ENCODE results near the gene SELPLG. TPM values are rescaled to one million over a fixed set of nuclear protein-coding genes. Genes with fewer than 3 reads are reported as not detected.

The SELPLG gene
- polyA plus RNA-seq, 3 donors, result 2.5 to 14.1 (median 8.8) TPM

- no peak overlapping the region for H3K27ac ChIP-seq (ENCODE audit: low read depth, low read length)
- 30 to 74% (median 63%) methylated on average over 5 of the region's 5 CpGs for WGBS, 3 donors
Observed at GRCh38 chr12:108611884-108612415, 21.7 kb downstream of the SELPLG start.

GRCh38 chr12:108610856-108611605 lies 22.7 kb downstream of the SELPLG start:
- no peak overlapping the region for H3K27ac ChIP-seq (ENCODE audit: low read depth, low read length)
- 75 to 87% (median 84%) methylated on average over 15 of the region's 15 CpGs for WGBS, 3 donors

DNA sequence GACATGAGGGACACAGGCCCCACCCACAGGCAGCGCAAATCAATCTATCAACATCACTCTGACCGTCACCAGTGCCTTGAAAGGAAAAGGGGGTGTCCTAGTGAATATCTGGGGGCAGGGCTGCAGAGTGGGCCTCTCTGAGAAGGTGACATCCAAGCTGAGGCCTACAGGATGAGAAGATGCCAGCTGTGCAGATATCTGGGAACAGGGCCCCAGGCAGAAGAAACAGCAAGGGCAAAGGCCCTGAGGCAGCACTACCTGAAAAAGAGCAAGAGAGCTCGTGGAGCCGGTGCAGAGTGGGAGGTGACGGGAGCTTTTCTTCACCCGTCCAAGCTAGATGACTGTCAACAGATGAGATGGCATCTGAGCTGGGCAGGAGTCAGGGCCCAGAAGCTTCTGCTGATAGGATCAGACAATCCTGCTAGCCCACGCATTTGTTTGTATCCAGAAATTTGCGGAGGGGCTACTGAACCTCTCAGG lies 23.3 kb downstream of the SELPLG start:
- WGBS, 3 donors, result 81 to 93% (median 92%) methylated on average over 8 of the region's 8 CpGs
- no peak overlapping the region for H3K27ac ChIP-seq (ENCODE audit: low read depth, low read length)

GRCh38 chr12:108609537-108610335 lies 24.0 kb downstream of the SELPLG start:
- 39 to 61% (median 39%) methylated on average over 21 of the region's 21 CpGs for WGBS, 3 donors
- H3K27ac ChIP-seq (ENCODE audit: low read depth, low read length), result no peak overlapping the region

DNA sequence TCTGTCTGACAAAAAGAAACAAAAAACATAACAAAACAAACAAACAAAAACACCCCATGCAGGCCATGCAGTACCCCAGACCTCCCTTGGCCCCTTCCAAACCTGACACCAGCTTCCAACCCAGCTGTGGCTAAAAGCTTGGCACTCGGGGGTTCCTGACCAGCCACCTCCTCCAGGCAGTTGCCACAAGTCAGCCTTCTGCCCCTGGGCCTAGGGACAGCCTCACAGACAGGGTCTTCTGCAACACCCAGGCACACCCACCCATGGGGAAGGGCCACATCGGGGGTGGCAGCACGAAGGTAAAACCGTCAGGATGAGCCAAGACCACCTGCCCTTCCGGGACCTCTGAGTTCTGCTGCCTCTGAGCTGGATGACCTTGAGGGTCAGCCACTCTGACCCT lies 25.1 kb downstream of the SELPLG start:
- 65 to 85% (median 73%) methylated on average over 5 of the region's 5 CpGs for WGBS, 3 donors

GRCh38 chr12:108607981-108608600 lies 25.6 kb downstream of the SELPLG start:
- H3K27ac ChIP-seq (ENCODE audit: low read depth, low read length), result no peak overlapping the region
- 73 to 94% (median 92%) methylated on average over 10 of the region's 10 CpGs for WGBS, 3 donors

More for the DNA sequence above, 25.1 kb downstream of the SELPLG start:
- H3K27ac ChIP-seq (ENCODE audit: low read depth, low read length), result no peak overlapping the region

DNA sequence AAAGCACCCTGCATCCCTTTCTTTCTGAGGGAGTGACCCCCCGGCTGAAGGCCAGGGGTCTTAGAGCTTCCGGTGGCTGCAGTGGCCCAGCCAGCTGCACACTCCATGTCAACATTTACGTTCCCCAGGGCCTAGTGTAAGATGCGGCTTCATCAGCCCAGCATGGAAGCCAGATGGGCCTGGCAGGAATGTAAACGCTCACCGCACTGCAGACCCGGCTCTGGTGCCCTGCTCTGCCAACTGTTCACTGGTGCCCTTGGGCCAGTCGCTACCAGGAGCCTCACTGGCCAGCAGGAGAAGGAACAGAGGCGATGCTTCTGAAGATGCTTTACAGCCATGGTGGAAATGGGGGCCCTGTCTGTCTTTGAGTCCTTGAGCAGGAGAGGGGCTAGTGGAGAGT lies 27.2 kb downstream of the SELPLG start:
- 73 to 85% (median 79%) methylated on average over 9 of the region's 9 CpGs for WGBS, 3 donors

GRCh38 chr12:108605690-108606406 lies 27.8 kb downstream of the SELPLG start:
- no peak overlapping the region for H3K27ac ChIP-seq (ENCODE audit: low read depth, low read length)
- 84 to 96% (median 94%) methylated on average over 4 of the region's 4 CpGs for WGBS, 3 donors

More for the DNA sequence above, 27.2 kb downstream of the SELPLG start:
- H3K27ac ChIP-seq (ENCODE audit: low read depth, low read length), result no peak overlapping the region

DNA sequence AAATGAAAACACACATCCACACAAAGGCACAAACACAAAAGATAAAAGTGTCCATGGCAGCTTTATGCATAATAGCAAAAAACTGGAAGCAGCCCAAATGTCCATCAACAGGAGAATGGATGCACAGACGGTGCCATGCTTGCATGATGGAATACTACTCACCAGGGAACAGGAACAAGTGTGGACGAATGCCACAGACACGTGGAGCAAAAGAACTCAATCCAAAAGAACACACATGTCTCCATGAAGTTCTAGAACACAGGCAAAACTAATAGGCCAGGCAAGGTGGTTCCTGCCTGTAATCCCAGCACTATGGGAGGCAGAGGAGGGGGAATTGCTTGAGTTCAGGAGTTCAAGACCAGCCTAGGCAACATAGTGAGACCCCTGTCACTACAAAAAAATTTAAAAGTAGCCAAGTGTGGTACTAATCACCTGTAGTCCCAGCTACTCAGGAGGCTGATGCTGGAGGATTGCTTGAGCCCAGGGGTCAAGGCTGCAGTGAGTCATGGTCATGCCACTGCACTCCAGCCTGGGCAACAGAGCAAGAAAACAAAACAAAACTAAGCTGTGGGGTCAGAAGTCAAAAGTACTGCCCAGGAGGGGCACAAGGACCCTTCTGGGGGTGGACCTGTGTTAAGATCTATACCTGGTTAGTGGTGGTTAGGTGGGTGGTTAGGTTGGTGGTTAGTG lies 28.5 kb downstream of the SELPLG start:
- WGBS, 3 donors, result 53 to 70% (median 67%) methylated on average over 3 of the region's 3 CpGs
- no peak overlapping the region for H3K27ac ChIP-seq (ENCODE audit: low read depth, low read length)

DNA sequence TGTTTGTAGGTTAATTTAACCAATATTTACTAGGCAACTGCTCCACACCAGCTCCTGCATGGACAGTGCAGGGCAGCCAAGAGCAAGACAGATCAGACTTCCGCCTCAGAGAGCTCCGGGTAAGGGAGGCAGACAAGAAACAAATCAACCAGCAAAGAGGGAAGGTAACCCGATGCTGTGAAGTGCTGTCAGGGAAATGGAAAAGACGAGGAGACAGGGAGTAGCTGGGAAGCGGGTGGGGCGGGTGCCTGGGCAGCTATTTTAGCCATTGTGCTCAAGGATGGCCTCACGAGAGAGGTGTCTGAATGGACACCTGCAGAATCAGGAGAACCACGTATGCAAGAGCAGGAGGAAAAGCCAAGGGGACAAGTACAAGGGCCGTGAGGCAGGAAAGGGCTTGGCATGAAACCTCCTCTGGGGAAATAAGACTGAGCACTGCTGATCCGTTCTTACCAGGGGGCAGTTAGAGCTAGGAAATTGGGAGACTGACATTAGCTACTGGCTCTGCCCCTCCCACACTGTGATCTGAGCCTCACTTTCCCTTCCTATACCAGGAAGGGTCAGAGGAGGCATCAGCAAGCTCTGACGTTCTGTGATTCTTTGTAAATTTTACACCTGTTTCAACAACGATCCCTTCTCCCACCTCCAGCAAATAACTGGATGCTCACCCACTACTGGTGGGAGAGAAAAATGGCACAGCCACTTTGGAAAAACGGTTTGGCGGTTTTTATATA lies 29.3 kb downstream of the SELPLG start:
- no peak overlapping the region for H3K27ac ChIP-seq (ENCODE audit: low read depth, low read length)
- WGBS, 3 donors, result 31 to 60% (median 58%) methylated on average over 14 of the region's 14 CpGs

- 79 to 92% (median 89%) methylated on average over 4 of the region's 4 CpGs for WGBS, 3 donors
Observed at GRCh38 chr12:108603743-108604142, 30.0 kb downstream of the SELPLG start.

GRCh38 chr12:108602976-108603704 lies 30.6 kb downstream of the SELPLG start:
- 75 to 94% (median 94%) methylated on average over 8 to 15 of the region's 15 CpGs for WGBS, 3 donors

More at GRCh38 chr12:108603743-108604142, 30.0 kb downstream of the SELPLG start:
- no peak overlapping the region for H3K27ac ChIP-seq (ENCODE audit: low read depth, low read length)

DNA sequence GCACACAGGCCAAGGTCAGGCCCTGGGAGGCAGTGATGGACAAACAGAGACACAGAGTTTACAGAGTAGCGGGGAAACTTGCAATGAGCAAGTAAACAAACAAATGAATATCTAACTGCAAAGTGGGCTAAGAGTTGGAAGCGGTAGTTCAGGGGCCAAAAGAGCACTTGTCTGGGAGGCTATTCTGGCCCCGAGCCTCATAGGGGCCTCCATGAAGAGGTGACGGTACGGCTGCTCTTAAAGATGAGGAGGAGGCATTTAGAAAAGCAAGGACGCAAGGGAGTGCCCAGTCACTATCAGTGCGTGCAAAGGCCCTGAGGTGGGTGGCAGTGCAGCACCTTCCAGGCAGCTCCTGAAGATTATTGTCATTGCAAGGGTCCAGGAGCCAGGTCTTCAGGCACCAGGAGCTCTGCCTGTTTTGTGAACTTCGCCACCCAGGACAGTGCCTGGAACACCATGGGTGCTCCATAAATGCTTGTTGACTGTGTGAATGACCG lies 31.4 kb downstream of the SELPLG start:
- H3K27ac ChIP-seq (ENCODE audit: low read depth, low read length), result no peak overlapping the region
- 94 to 97% (median 96%) methylated on average over 9 of the region's 9 CpGs for WGBS, 3 donors

More at GRCh38 chr12:108602976-108603704, 30.6 kb downstream of the SELPLG start:
- no peak overlapping the region for H3K27ac ChIP-seq (ENCODE audit: low read depth, low read length)

DNA sequence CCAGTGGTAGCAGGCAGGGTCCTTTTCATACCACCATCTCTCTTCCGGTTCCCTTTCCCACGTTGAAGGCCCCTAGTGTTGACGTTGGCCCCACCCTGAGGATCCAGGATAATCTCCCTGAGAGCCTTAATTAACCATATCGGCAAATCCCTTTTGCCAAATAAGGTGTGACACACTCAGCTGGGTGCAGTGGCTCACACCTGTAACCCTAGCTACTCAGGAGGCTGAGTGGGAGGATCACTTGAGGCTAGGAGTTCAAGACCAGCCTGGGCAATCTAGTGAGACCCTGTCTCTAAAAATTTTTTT lies 33.0 kb downstream of the SELPLG start:
- no peak overlapping the region for H3K27ac ChIP-seq (ENCODE audit: low read depth, low read length)
- 41 to 77% (median 73%) methylated on average over 4 of the region's 4 CpGs for WGBS, 3 donors

DNA sequence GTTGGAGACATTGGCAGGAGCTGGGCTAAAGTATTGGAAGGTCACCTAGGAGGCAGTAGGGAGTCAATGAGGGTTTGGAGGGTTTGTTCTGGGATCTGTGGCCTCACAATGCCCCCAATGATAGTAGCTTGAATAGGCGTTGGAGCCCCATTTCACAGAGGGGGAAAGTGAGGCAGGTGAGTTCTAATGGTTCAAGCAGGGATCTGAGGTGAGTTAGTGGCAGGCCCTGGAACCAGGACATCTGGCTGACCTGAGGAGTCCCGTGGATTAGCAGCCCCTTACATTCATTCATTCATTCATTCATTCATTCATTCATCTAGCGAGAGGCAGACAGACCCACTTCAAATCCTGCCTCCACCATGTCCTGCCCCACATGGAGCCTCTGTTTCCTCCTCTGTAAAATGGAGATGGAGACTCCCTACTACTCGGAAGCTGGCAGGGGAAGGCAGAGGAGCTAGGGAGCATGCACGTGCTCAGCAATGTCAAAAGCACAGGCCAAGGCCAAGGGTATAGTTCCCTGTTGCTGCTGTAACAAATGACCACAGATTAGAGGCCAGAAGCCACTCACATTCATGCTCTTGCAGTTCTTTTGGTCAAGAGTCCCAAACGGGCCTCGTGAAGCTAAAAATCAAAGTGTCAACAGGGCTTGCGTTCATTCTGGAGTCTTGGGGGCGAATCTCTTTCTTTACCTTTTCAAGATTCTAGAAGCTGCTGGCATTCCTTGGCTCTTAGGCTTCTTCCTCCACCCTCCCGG lies 33.6 kb downstream of the SELPLG start:
- WGBS, 3 donors, result 66 to 92% (median 84%) methylated on average over 10 of the region's 10 CpGs
- no peak overlapping the region for H3K27ac ChIP-seq (ENCODE audit: low read depth, low read length)

DNA sequence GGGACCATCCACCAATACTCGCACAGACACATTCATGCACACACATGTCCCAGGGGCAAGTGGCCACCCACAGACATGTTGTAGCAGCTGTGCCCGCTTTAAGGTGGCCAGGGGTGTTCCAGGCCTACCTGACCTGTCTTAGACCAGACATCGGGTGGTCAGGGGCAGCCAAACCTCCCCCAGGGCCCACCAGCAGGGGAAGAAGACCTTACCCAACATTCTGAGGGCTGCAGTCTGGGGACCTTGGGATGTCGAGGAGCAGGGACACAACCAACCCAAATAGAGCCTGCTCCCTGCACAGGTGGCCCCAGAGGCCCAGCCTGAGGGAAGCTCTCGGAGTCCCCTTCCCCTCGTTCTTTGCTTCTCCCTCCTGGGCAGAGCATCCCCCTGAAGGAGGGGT lies 34.2 kb downstream of the SELPLG start:
- 56 to 85% (median 85%) methylated on average over 6 of the region's 6 CpGs for WGBS, 3 donors
- no peak overlapping the region for H3K27ac ChIP-seq (ENCODE audit: low read depth, low read length)
